Astrocyte (in vitro differentiated cells and primary cell): ENCODE measurements around the gene DNAH6.

Experiments
- EZH2 ChIP-seq: IDR thresholded peaks from 2 replicates; pipeline ENCODE4 v1.6.1; 2012; ENCODE audit warnings: mild to moderate bottlenecking, low read length, inconsistent platforms; ENCODE audit not compliant: insufficient read depth
- TF ChIP-seq, protein P1 (sequence below): IDR thresholded peaks from 2 replicates; pipeline ENCODE4 v1.5.1; 2011; ENCODE audit warnings: low read depth, mild to moderate bottlenecking, inconsistent platforms, low read length, moderate library complexity; ENCODE audit not compliant: insufficient read depth

DNA sequence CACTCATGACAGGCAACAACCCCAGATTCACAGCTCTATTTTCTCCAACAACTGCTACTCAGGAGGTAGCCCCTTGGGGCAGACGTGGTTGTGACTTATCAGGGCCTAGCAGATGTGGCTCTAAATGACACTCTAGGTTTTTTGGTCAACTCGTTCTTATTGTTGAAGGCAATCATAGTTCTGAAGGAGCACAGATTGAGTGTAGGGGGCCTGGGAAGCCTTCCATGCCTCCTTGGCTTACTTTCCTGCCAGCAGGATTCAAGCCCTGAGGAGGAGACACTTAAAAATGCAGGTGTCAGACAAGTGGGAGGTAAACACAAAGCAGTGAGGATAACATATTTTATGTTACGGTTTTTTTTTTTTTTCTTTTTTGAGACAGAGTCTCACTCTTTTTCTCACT is 33.7 kb upstream of the DNAH6 start:
- TF ChIP-seq EZH2 = no peak
- TF ChIP-seq, protein P1, sequence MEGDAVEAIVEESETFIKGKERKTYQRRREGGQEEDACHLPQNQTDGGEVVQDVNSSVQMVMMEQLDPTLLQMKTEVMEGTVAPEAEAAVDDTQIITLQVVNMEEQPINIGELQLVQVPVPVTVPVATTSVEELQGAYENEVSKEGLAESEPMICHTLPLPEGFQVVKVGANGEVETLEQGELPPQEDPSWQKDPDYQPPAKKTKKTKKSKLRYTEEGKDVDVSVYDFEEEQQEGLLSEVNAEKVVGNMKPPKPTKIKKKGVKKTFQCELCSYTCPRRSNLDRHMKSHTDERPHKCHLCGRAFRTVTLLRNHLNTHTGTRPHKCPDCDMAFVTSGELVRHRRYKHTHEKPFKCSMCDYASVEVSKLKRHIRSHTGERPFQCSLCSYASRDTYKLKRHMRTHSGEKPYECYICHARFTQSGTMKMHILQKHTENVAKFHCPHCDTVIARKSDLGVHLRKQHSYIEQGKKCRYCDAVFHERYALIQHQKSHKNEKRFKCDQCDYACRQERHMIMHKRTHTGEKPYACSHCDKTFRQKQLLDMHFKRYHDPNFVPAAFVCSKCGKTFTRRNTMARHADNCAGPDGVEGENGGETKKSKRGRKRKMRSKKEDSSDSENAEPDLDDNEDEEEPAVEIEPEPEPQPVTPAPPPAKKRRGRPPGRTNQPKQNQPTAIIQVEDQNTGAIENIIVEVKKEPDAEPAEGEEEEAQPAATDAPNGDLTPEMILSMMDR = no peak
